ENCODE results near the gene DSG3. TPM values are rescaled to one million over a fixed set of nuclear protein-coding genes. Genes with fewer than 3 reads are reported as not detected.
A peak's percentile ranks its signal among the peaks of the same experiment; 100 is the strongest.

Gene DSG3
- total and polyA plus RNA-seq, 4 donors = under 0.01 TPM; not detected in 3

DNA sequence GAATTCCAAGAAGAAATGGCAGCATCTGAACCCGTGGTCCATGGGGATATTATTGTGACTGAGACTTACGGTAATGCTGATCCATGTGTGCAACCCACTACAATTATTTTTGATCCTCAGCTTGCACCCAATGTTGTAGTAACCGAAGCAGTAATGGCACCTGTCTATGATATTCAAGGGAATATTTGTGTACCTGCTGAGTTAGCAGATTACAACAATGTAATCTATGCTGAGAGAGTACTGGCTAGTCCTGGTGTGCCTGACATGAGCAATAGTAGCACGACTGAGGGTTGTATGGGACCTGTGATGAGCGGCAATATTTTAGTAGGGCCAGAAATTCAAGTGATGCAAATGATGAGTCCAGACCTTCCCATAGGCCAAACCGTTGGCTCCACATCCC is 34.4 kb upstream of the DSG3 start:
- Histone ChIP-seq H3K9me3 (ENCODE audit: control insufficient read depth, insufficient read depth, low read length) (no peaks in the 10 kb centered on the region), H3K27me3 (ENCODE audit: control insufficient read depth, insufficient read depth, low read length) (no peaks in the 10 kb centered on the region), H3K27ac (ENCODE audit: low read depth, low read length) (no peak overlapping the region), H3K4me1 (ENCODE audit: control insufficient read depth, insufficient read depth, low read length) (no peaks in the 10 kb centered on the region), H3K36me3 (ENCODE audit: control insufficient read depth, insufficient read depth, low read length) (no peaks in the 10 kb centered on the region), H3K4me3 (ENCODE audit: low read depth, low read length) (no peak overlapping the region)
- WGBS (ENCODE audit: insufficient coverage) = no CpG with 5 or more reads among the region's 6 CpGs
- DNase-seq (ENCODE audit: low read depth in 4 of 6, low spot score in 6 of 6) = no peak

DNA sequence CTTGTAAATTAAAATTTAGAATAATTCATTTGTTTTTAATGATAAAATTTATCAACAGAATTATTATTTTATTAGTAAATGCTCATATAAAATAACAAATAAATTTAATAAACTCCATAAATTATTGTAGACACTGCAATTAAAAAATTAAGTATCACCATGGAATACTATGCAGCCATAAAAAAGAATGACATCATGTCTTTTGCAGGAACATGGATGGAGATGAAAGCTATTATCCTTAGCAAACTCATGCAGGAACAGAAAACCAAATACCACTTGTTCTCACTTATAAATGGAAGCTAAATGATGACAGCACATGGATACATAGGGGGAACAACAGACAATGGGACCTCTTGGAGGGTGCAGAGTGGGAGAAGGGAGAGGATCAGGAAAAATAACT is 29.7 kb upstream of the DSG3 start:
- Histone ChIP-seq H3K4me1 (ENCODE audit: control insufficient read depth, insufficient read depth, low read length) (no peaks in the 10 kb centered on the region), H3K27ac (ENCODE audit: low read depth, low read length) (no peak overlapping the region), H3K9me3 (ENCODE audit: control insufficient read depth, insufficient read depth, low read length) (no peaks in the 10 kb centered on the region), H3K27me3 (ENCODE audit: control insufficient read depth, insufficient read depth, low read length) (no peaks in the 10 kb centered on the region), H3K36me3 (ENCODE audit: control insufficient read depth, insufficient read depth, low read length) (no peaks in the 10 kb centered on the region), H3K4me3 (ENCODE audit: low read depth, low read length) (no peak overlapping the region)
- DNase-seq (ENCODE audit: low read depth in 4 of 6, low spot score in 6 of 6) = no peak

DNA sequence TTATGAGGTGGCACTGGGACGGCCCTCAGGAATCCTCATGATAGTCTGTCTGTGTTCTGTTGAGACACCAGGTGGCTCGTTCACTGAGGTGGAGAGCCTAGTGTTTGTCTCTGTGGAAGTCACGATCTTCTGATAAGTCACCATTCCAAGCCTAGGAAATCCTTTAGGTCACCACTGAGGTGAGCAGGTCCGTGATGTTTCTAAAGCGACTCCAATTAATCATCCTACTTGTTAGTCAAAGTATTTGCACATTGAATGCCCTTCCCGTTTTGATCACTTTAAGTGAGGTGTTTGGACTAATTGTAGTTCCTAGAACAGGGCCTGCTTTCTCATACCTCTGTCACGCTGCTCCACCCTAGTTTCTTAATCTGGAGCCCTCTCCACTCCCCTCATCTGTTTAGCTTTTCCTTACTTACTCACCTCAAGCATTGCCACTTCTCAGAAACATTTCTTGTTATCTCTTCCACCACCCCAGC is 28.0 kb upstream of the DSG3 start:
- no peaks in the 10 kb centered on the region for H3K9me3 ChIP-seq (ENCODE audit: control insufficient read depth, insufficient read depth, low read length)
- WGBS (ENCODE audit: insufficient coverage) = 93% methylated on average over 5 of the region's 7 CpGs
- no peaks in the 10 kb centered on the region for H3K27me3 ChIP-seq (ENCODE audit: control insufficient read depth, insufficient read depth, low read length)

DNA sequence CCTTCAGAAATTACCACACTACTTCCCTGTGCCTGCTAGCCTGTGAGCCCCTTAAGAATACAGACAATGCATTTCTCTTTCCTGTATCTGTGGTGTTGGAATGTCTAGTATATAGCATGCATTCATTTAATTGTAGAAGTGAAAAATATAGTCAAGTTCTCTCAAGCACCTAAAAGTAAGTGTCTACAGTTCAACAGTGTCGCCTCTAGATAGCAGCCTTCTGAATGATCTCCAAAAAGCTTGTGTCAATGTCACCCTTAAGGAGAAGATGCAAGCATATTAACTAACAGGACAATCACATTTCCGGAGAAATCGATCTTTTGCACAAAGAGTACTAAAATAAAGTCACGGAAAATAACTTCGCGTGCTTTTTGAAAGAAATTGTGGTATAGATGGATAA is 27.5 kb upstream of the DSG3 start:
- DNase-seq (ENCODE audit: low read depth in 4 of 6, low spot score in 6 of 6) = no peak
- no peak overlapping the region for H3K4me3 ChIP-seq (ENCODE audit: low read depth, low read length)
- 86% methylated on average over 1 of the region's 6 CpGs for WGBS (ENCODE audit: insufficient coverage)
- no peaks in the 10 kb centered on the region for H3K9me3 ChIP-seq (ENCODE audit: control insufficient read depth, insufficient read depth, low read length)
- no peaks in the 10 kb centered on the region for H3K36me3 ChIP-seq (ENCODE audit: control insufficient read depth, insufficient read depth, low read length)
- H3K4me1 ChIP-seq (ENCODE audit: control insufficient read depth, insufficient read depth, low read length) = no peaks in the 10 kb centered on the region
- H3K27me3 ChIP-seq (ENCODE audit: control insufficient read depth, insufficient read depth, low read length) = no peaks in the 10 kb centered on the region
- H3K27ac ChIP-seq (ENCODE audit: low read depth, low read length) = no peak overlapping the region

More for the DNA sequence above, 28.0 kb upstream of the DSG3 start:
- Histone ChIP-seq H3K27ac (ENCODE audit: low read depth, low read length) (no peak overlapping the region), H3K4me3 (ENCODE audit: low read depth, low read length) (no peak overlapping the region), H3K36me3 (ENCODE audit: control insufficient read depth, insufficient read depth, low read length) (no peaks in the 10 kb centered on the region), H3K4me1 (ENCODE audit: control insufficient read depth, insufficient read depth, low read length) (no peaks in the 10 kb centered on the region)
- no peak for DNase-seq (ENCODE audit: low read depth in 4 of 6, low spot score in 6 of 6)

DNA sequence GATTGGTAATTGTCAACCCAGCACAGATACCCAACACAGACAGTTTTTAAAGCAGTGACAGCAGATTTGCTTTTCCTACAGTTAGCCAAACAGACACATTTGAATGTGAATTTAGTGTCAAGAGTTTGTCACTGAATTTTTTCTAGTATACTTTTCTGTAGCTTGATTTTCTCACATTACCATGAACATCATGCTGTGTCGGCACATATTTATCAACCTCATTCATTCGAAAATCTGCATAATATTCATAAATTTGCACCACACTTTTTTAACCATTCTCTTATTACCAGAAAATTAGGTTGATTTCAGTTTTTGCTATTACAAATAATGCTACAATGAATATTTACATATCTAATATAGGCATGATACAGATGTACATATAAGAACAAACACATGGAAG is 27.0 kb upstream of the DSG3 start:
- Histone ChIP-seq H3K9me3 (ENCODE audit: control insufficient read depth, insufficient read depth, low read length) (no peaks in the 10 kb centered on the region), H3K4me3 (ENCODE audit: low read depth, low read length) (no peak overlapping the region), H3K27me3 (ENCODE audit: control insufficient read depth, insufficient read depth, low read length) (no peaks in the 10 kb centered on the region), H3K36me3 (ENCODE audit: control insufficient read depth, insufficient read depth, low read length) (no peaks in the 10 kb centered on the region), H3K27ac (ENCODE audit: low read depth, low read length) (no peak overlapping the region), H3K4me1 (ENCODE audit: control insufficient read depth, insufficient read depth, low read length) (no peaks in the 10 kb centered on the region)
- WGBS (ENCODE audit: insufficient coverage) = no CpG with 5 or more reads among the region's 2 CpGs
- DNase-seq (ENCODE audit: low read depth in 4 of 6, low spot score in 6 of 6) = peak in 1 of 6 donors; percentile 14

DNA sequence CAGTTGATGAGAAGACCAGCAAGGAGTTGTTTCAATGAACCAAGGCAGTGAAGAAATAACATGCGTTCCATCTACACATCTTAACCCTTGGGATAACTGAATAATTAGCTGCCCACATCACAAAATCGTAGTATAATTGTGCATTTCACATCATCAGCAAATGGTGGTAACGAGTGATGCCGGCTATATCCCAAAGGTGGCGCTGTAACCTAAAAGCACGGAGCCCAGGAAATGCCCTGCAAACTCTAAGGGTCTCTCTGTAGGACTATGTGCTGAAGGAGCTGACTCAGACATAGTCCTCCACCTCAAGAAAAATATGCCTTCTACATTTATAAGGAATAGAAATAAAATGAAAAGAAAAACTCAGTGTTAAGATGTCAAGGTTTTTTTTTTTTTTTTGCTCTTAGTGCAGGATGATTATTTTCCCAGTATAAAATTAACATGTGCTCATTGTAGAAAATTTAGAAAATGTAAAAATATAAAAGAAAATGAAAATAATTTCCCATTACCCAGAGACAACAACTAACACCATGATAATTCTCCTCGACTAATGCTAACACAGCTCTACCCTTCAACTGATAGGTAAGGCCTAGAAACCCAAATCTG is 23.1 kb upstream of the DSG3 start:
- Histone ChIP-seq H3K9me3 (ENCODE audit: control insufficient read depth, insufficient read depth, low read length) (no peaks in the 10 kb centered on the region), H3K27ac (ENCODE audit: low read depth, low read length) (no peak overlapping the region), H3K27me3 (ENCODE audit: control insufficient read depth, insufficient read depth, low read length) (no peaks in the 10 kb centered on the region), H3K4me3 (ENCODE audit: low read depth, low read length) (no peak overlapping the region), H3K4me1 (ENCODE audit: control insufficient read depth, insufficient read depth, low read length) (no peaks in the 10 kb centered on the region), H3K36me3 (ENCODE audit: control insufficient read depth, insufficient read depth, low read length) (no peaks in the 10 kb centered on the region)
- no CpG with 5 or more reads among the region's 7 CpGs for WGBS (ENCODE audit: insufficient coverage)
- DNase-seq (ENCODE audit: low read depth in 4 of 6, low spot score in 6 of 6) = peak in 1 of 6 donors; percentile 11

DNA sequence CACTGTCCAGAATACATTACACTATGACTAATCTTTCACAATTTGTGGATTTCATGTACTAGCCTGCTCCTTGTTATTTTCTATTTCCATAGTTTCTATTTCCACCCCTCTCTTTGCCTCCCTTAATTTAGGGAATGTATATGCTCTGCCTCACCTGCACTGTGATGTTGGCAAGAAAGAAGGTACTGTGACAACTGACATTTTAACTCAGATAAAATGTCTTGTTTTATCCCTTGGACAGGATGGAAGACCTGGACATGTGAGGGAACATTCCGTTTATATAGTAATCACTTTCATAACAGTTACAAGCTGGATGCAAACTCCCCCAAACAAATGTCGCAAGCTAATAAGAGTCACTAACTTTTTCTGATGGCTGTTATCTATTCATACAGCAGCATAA is 21.5 kb upstream of the DSG3 start:
- 88% methylated on average over 1 of the region's 2 CpGs for WGBS (ENCODE audit: insufficient coverage)
- DNase-seq (ENCODE audit: low read depth in 4 of 6, low spot score in 6 of 6) = no peak
- Histone ChIP-seq H3K9me3 (ENCODE audit: control insufficient read depth, insufficient read depth, low read length) (no peaks in the 10 kb centered on the region), H3K27ac (ENCODE audit: low read depth, low read length) (no peak overlapping the region), H3K4me1 (ENCODE audit: control insufficient read depth, insufficient read depth, low read length) (no peaks in the 10 kb centered on the region), H3K27me3 (ENCODE audit: control insufficient read depth, insufficient read depth, low read length) (no peaks in the 10 kb centered on the region), H3K36me3 (ENCODE audit: control insufficient read depth, insufficient read depth, low read length) (no peaks in the 10 kb centered on the region), H3K4me3 (ENCODE audit: low read depth, low read length) (no peak overlapping the region)

DNA sequence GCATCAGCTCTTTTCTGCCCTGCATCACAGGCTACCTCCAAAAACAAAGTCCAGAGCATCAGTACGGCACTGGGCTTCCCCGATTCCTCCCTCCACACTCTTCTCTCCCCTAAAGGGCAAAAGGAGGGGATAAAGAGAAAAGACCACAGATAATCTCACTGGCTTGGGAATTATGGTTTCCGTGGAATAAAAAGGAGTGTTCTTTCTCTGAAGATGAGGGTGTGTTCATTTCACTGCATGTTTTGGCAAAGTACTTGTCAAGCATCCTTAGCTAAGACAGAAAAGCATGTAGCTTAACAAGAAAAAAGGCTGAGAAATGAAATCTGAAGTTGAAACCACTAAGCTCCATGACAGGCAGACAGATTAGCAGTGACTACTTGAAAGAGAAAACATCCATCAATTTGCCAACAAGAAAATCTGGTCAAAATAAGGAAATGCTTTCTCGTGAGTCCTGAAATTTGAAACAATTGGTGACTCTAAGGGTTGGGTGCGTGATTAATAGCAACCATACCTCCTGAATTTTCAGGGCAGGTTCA is 20.6 kb upstream of the DSG3 start:
- Histone ChIP-seq H3K9me3 (ENCODE audit: control insufficient read depth, insufficient read depth, low read length) (no peaks in the 10 kb centered on the region), H3K27ac (ENCODE audit: low read depth, low read length) (no peak overlapping the region), H3K4me3 (ENCODE audit: low read depth, low read length) (no peak overlapping the region), H3K4me1 (ENCODE audit: control insufficient read depth, insufficient read depth, low read length) (no peaks in the 10 kb centered on the region), H3K27me3 (ENCODE audit: control insufficient read depth, insufficient read depth, low read length) (no peaks in the 10 kb centered on the region), H3K36me3 (ENCODE audit: control insufficient read depth, insufficient read depth, low read length) (no peaks in the 10 kb centered on the region)
- no CpG with 5 or more reads among the region's 5 CpGs for WGBS (ENCODE audit: insufficient coverage)
- DNase-seq (ENCODE audit: low read depth in 4 of 6, low spot score in 6 of 6) = no peak

DNA sequence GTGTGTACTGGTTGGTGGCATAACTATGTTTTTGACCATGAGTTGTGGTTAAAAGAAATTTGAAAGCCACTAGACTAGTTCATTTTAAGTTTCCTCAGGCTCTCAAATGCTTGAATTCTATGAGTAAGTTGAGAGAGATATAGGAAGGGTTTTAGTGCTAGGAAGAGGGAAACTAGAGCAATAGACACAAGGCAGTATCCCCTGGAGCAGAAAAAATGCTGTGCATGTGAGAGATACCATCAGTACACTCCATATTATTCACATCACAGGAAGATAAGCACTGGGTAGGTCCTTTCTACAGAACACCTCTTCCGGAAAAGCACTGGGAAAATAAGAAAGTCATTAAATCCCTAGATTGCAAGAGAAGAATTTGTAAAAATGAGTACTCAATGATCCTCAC is 19.3 kb upstream of the DSG3 start:
- no peak overlapping the region for H3K4me3 ChIP-seq (ENCODE audit: low read depth, low read length)
- no peaks in the 10 kb centered on the region for H3K9me3 ChIP-seq (ENCODE audit: control insufficient read depth, insufficient read depth, low read length)
- DNase-seq (ENCODE audit: low read depth in 4 of 6, low spot score in 6 of 6) = no peak
- H3K4me1 ChIP-seq (ENCODE audit: control insufficient read depth, insufficient read depth, low read length) = no peaks in the 10 kb centered on the region
- WGBS (ENCODE audit: insufficient coverage) = no CpG with 5 or more reads among the region's 1 CpG
- H3K27ac ChIP-seq (ENCODE audit: low read depth, low read length) = no peak overlapping the region
- no peaks in the 10 kb centered on the region for H3K36me3 ChIP-seq (ENCODE audit: control insufficient read depth, insufficient read depth, low read length)
- H3K27me3 ChIP-seq (ENCODE audit: control insufficient read depth, insufficient read depth, low read length) = no peaks in the 10 kb centered on the region

DNA sequence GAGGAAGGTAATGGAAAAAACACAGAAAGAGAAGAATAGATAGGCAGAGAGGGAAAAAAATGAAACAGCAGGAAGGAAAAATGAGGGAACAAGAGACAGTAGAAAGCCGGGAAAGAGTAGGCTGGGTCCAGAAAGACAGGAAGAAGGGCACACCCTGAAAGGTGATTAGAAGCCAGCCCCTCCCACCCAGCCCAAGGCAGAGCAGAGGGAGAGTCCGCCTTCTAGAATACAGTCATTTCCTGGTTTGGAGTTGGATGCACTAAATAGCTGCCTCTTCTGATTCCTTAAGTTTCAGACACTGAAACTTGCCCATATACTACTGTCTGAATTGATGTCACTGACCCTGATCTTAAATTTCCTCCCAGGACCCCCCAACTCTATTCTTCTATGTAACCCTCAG is 17.9 kb upstream of the DSG3 start:
- Histone ChIP-seq H3K4me3 (ENCODE audit: low read depth, low read length) (no peak overlapping the region), H3K4me1 (ENCODE audit: control insufficient read depth, insufficient read depth, low read length) (no peaks in the 10 kb centered on the region), H3K27ac (ENCODE audit: low read depth, low read length) (no peak overlapping the region), H3K27me3 (ENCODE audit: control insufficient read depth, insufficient read depth, low read length) (no peaks in the 10 kb centered on the region), H3K9me3 (ENCODE audit: control insufficient read depth, insufficient read depth, low read length) (no peaks in the 10 kb centered on the region), H3K36me3 (ENCODE audit: control insufficient read depth, insufficient read depth, low read length) (no peaks in the 10 kb centered on the region)
- DNase-seq (ENCODE audit: low read depth in 4 of 6, low spot score in 6 of 6) = no peak
- 40% methylated on average over 1 of the region's 2 CpGs for WGBS (ENCODE audit: insufficient coverage)

Measured in spinal cord (tissue), 10 donors.